Lower leg skin (tissue), 3 donors: ENCODE data around the gene USP17L21.
"Not testable (repeated sequence)": the region's sequence is repeated elsewhere in the genome, so short reads cannot be mapped to it uniquely, and the experiment has no call there.

Experiments
- POLR2A ChIP-seq, 2 donors: fragments of 450-650 bp; IDR thresholded peaks; one replicate each; pipeline ENCODE4 v1.6.1; 2016 to 2017; ENCODE audit warnings: antibody characterized with exemption in 2 of 2, mild to moderate bottlenecking in 1 of 2, moderate library complexity in 1 of 2
- TF ChIP-seq, protein P1 (sequence below), 3 donors: fragments of 450-650 bp; IDR thresholded peaks; one replicate each; pipeline ENCODE4 v1.5.1; 2016; ENCODE audit warnings: antibody characterized with exemption in 3 of 3, mild to moderate bottlenecking in 3 of 3, moderate library complexity in 2 of 3

DNA sequence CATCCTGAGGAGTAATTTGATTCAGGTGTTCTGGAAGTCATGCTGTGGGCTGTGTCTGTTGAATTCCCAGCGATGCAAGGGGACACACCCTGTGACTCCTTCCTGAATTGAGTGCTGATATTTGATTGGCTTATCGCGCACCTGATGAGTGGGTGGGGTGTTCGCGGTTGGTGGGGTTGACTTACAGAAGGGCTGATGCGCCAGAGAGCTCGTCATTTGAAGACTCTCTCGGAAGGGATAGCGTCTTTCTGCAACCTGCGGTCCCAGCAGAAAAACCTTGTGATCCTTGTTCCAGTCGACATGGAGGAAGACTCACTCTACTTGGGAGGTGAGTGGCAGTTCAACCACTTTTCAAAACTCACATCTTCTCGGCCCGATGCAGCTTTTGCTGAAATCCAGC lies 9.6 kb upstream of the USP17L21 start, which contains the start of gene USP17L19:
- TF ChIP-seq, protein P1, sequence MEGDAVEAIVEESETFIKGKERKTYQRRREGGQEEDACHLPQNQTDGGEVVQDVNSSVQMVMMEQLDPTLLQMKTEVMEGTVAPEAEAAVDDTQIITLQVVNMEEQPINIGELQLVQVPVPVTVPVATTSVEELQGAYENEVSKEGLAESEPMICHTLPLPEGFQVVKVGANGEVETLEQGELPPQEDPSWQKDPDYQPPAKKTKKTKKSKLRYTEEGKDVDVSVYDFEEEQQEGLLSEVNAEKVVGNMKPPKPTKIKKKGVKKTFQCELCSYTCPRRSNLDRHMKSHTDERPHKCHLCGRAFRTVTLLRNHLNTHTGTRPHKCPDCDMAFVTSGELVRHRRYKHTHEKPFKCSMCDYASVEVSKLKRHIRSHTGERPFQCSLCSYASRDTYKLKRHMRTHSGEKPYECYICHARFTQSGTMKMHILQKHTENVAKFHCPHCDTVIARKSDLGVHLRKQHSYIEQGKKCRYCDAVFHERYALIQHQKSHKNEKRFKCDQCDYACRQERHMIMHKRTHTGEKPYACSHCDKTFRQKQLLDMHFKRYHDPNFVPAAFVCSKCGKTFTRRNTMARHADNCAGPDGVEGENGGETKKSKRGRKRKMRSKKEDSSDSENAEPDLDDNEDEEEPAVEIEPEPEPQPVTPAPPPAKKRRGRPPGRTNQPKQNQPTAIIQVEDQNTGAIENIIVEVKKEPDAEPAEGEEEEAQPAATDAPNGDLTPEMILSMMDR (IDR thresholded peaks at IDR 0.05): not testable (repeated sequence)
- not testable (repeated sequence) for TF ChIP-seq POLR2A (IDR thresholded peaks at IDR 0.05)
